Measurements from ENCODE around the gene EPS8L1. TPM values are rescaled to one million over a fixed set of nuclear protein-coding genes. Genes with fewer than 3 reads are reported as not detected.

EPS8L1 gene
- total RNA-seq, 6 donors from 2014 or later, result 30.2 to 55.7 (median 43.3) TPM

DNA sequence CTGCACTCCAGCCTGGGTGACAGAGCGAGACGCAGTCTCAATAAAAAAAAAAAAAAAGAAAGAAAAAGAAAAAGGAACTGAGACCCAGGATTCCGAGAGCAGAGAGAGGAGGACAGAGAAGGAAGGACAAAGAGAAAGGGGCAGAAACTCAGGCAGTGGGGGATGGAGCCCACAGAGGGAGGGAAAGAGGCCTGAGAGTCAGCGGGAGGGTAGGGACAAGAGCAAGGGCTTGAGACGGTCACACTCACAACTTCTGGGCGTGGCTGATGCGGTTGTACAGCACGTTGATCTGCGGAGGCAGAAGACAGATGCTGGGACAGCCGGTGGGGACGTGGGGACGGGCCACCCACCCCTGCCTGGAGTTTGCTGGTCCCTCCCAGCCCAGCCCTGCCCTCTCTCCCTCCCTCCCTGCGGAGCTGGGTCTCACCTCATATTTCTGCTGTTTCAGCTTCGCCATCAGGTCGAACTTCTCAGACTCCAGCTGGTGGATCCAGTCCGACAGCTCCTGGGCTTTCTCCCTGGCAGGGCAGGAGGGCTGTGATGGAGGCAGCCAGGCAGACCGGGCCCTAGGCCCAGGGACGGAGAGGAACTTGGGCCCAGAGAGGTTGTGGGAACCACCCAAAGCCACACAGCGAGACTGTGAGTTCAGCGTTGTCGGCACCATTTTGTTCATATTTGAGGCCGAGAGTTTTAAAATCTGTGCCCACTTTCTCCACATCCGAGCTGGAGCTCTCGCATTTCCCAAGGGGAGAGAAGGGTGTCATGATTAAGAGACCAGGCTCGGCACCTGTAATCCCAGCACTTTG, 58.2 kb downstream of the EPS8L1 start:
- DNase-seq (peak in 1 of 2 donors; percentile 38), ATAC-seq (ENCODE audit: low FRiP score in 2 of 2) (no peak)
- Histone ChIP-seq H3K4me3 (no peak overlapping the region), H3K4me1 (no peaks in the 10 kb centered on the region), H3K27me3 (peaks cover 0 to 6% (median 0%) of the 10 kb centered on the region in 4 donors), H3K36me3 (no peaks in the 10 kb centered on the region), H3K27ac (no peak overlapping the region), H3K9me3 (no peaks in the 10 kb centered on the region)
- TF ChIP-seq POLR2A (IDR thresholded peaks at IDR 0.05) (no peak), EP300 (IDR thresholded peaks at IDR 0.05) (no peak)
- TF ChIP-seq, protein P1, sequence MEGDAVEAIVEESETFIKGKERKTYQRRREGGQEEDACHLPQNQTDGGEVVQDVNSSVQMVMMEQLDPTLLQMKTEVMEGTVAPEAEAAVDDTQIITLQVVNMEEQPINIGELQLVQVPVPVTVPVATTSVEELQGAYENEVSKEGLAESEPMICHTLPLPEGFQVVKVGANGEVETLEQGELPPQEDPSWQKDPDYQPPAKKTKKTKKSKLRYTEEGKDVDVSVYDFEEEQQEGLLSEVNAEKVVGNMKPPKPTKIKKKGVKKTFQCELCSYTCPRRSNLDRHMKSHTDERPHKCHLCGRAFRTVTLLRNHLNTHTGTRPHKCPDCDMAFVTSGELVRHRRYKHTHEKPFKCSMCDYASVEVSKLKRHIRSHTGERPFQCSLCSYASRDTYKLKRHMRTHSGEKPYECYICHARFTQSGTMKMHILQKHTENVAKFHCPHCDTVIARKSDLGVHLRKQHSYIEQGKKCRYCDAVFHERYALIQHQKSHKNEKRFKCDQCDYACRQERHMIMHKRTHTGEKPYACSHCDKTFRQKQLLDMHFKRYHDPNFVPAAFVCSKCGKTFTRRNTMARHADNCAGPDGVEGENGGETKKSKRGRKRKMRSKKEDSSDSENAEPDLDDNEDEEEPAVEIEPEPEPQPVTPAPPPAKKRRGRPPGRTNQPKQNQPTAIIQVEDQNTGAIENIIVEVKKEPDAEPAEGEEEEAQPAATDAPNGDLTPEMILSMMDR (IDR thresholded peaks at IDR 0.05), result no peak
- WGBS, 2 donors, result 60 to 63% methylated on average over 22 to 25 of the region's 25 CpGs

DNA sequence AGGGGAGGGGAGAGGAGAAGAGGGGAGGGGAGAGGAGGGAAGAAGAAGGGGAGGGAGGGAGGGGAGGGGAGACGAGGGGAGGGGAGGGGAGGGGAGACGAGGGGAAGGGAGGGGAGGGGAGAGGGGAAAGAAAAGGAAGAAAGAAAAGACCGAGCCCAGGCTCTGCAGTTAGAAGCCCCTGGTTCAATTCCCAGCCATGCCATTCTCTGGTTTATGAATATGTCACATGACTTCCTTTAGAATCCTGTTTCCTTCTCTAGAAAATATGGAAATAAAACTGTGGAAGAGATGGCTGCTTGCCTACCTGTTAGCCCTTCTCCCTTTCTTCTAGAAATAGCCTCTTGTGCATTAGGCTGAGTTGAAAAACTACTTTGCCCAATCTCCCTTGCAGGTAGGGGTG, 59.1 kb downstream of the EPS8L1 start:
- Histone ChIP-seq H3K4me1 (no peaks in the 10 kb centered on the region), H3K36me3 (no peaks in the 10 kb centered on the region), H3K27me3 (peaks cover 0 to 6% (median 0%) of the 10 kb centered on the region in 4 donors), H3K9me3 (no peaks in the 10 kb centered on the region), H3K27ac (no peak overlapping the region), H3K4me3 (no peak overlapping the region)
- 6% methylated on average over 2 of the region's 3 CpGs; no CpG with 5 or more reads in 1 of the 2 donors for WGBS, 2 donors
- TF ChIP-seq POLR2A (IDR thresholded peaks at IDR 0.05) (no peak), EP300 (IDR thresholded peaks at IDR 0.05) (no peak)
- TF ChIP-seq, protein P1 (IDR thresholded peaks at IDR 0.05), result no peak
- ATAC-seq (ENCODE audit: low FRiP score in 2 of 2), result no peak
- no peak for DNase-seq

DNA sequence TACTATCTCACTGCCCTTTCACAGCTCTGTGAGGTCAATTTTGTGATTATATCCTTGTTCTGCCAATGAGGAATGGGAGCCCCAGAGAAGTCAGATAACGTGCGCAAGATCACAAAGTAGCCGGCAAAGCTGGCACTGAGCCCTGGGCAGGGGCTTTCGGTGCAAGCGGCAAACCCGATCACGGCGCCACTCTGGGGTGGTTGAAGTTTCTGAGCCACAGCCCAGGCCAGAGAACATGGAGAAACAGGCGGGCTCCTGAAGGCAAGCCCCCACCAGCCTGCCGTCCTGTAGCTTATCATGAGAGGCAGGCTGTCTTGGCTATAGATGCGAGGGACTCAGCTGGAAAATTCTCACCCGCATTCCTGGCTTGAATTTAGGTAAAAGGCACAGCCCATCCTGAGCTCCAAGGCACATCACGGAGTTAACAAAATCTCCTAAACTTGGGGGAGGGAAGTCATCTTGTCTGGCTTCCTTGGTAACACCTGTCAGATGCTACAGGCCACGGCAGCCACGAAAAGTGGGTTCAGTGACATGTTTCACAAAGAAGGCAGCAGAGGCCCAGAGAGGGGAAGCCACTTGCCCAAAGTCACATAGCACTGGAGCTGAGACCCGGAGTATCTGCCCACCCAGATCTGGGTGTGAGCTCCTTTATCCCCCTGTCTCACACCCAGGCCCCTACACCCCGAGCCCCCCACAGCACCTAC, 60.9 kb downstream of the EPS8L1 start:
- Histone ChIP-seq H3K4me1 (peaks cover 0 to 7% (median 6%) of the 10 kb centered on the region in 4 donors), H3K4me3 (no peak overlapping the region), H3K27me3 (peaks cover 0 to 8% (median under 1%) of the 10 kb centered on the region in 4 donors), H3K27ac (no peak overlapping the region), H3K36me3 (no peaks in the 10 kb centered on the region), H3K9me3 (no peaks in the 10 kb centered on the region)
- DNase-seq, result peak in 1 of 2 donors; percentile 59
- no peak for TF ChIP-seq POLR2A (IDR thresholded peaks at IDR 0.05)
- no peak for TF ChIP-seq POLR2AphosphoS5 (IDR thresholded peaks at IDR 0.05)
- TF ChIP-seq EP300 (IDR thresholded peaks at IDR 0.05), result no peak
- TF ChIP-seq, protein P1 (IDR thresholded peaks at IDR 0.05), result no peak
- ATAC-seq (ENCODE audit: low FRiP score in 2 of 2), result no peak
- WGBS, 2 donors, result 82 to 84% methylated on average over 16 to 17 of the region's 17 CpGs

Small RNAs within 50 kb of the gene (small RNA-seq; reads per million reads assigned to genes)
- 0 reads per million in 4 donors for gene MIR7975

Other genes starting within 250 kb of the EPS8L1 start
- under 1 TPM in 3 of 6 donors, not detected in 3; 0.27 to 0.61 (median 0.37) TPM for gene KIR2DS4, start 243.2 kb upstream of the EPS8L1 start, total RNA-seq
- under 1 TPM in 4 of 6 donors, not detected in 2; 0.20 to 0.55 (median 0.41) TPM for gene KIR3DL2, start 225.4 kb upstream of the EPS8L1 start, total RNA-seq
- 10 to 100 TPM in 1 of 6 donors, 1 to 10 TPM in 4, not detected in 1; 2.5 to 14.4 (median 6.9) TPM for gene FCAR, start 201.6 kb upstream of the EPS8L1 start, total RNA-seq
- gene NCR1, start 169.7 kb upstream of the EPS8L1 start, total RNA-seq, result 1 to 10 TPM in 5 of 6 donors, under 1 TPM in 1; 0.89 to 4.2 (median 2.2) TPM
- under 1 TPM in 1 of 6 donors, not detected in 5; 0.07 TPM for gene NLRP7, start 128.3 kb upstream of the EPS8L1 start, total RNA-seq
- 10 to 100 TPM; 10.8 to 23.5 (median 18.8) TPM for gene NLRP2, start 109.5 kb upstream of the EPS8L1 start, total RNA-seq
- gene GP6, start 37.6 kb upstream of the EPS8L1 start, total RNA-seq, result 1 to 10 TPM in 2 of 6 donors, under 1 TPM in 3, not detected in 1; 0.26 to 6.3 (median 0.98) TPM
- 10 to 100 TPM; 24.0 to 72.3 (median 28.1) TPM for gene RDH13, start 12.7 kb upstream of the EPS8L1 start, total RNA-seq
- 100 to 1,000 TPM in 5 of 6 donors, 10 to 100 TPM in 1; 99.6 to 369 (median 158) TPM for gene PPP1R12C, start 41.8 kb downstream of the EPS8L1 start, total RNA-seq
- 10 to 100 TPM in 1 of 6 donors, 1 to 10 TPM in 4, not detected in 1; 1.3 to 31.2 (median 2.4) TPM for gene TNNT1, start 73.3 kb downstream of the EPS8L1 start, total RNA-seq
- 10 to 100 TPM in 2 of 6 donors, 1 to 10 TPM in 4; 1.0 to 14.6 (median 5.9) TPM for gene TNNI3, start 81.9 kb downstream of the EPS8L1 start, total RNA-seq
- gene DNAAF3, start 90.7 kb downstream of the EPS8L1 start, total RNA-seq, result 10 to 100 TPM in 4 of 6 donors, 1 to 10 TPM in 2; 4.2 to 27.4 (median 18.3) TPM
- under 1 TPM in 2 of 6 donors, not detected in 4; 0.11 to 0.91 TPM for gene SYT5, start 104.4 kb downstream of the EPS8L1 start, total RNA-seq
- gene PTPRH, start 133.6 kb downstream of the EPS8L1 start, total RNA-seq, result 1 to 10 TPM in 1 of 6 donors, under 1 TPM in 4, not detected in 1; 0.30 to 3.1 (median 0.67) TPM
- gene TMEM86B, start 152.9 kb downstream of the EPS8L1 start, total RNA-seq, result 10 to 100 TPM in 1 of 6 donors, 1 to 10 TPM in 5; 2.0 to 10.5 (median 4.8) TPM
- 100 to 1,000 TPM in 1 of 6 donors, 10 to 100 TPM in 5; 49.0 to 104 (median 76.7) TPM for gene PPP6R1, start 183.1 kb downstream of the EPS8L1 start, total RNA-seq
- 10 to 100 TPM; 21.0 to 34.6 (median 30.1) TPM for gene HSPBP1, start 204.2 kb downstream of the EPS8L1 start, total RNA-seq
- 1 to 10 TPM in 5 of 6 donors, not detected in 1; 1.0 to 2.7 (median 1.1) TPM for gene BRSK1, start 208.1 kb downstream of the EPS8L1 start, total RNA-seq
- 10 to 100 TPM in 5 of 6 donors, 1 to 10 TPM in 1; 8.2 to 67.7 (median 29.7) TPM for gene TMEM150B, start 249.5 kb downstream of the EPS8L1 start, total RNA-seq